ENCODE measurements around the gene OR7G3.
A peak's percentile ranks its signal among the peaks of the same experiment; 100 is the strongest.

Gene OR7G3

GRCh38 chr19:9144920-9145319, 18.2 kb upstream of the OR7G3 start:
- no peak for TF ChIP-seq CTCF (IDR thresholded peaks at IDR 0.05; ENCODE audit: low read depth, low read length)
- DNase-seq (ENCODE audit: extremely low read depth, low read depth): no peak

GRCh38 chr19:9140159-9140874, 13.6 kb upstream of the OR7G3 start, which contains the start of gene ZNF317:
Gene ZNF317, plus strand, starts transcription at chr19:9140397. Its CDS starts 15,620 bp downstream, at chr19:9156017.
- no peak for TF ChIP-seq CTCF (IDR thresholded peaks at IDR 0.05; ENCODE audit: low read depth, low read length)
- peak; percentile 76 for DNase-seq (ENCODE audit: extremely low read depth, low read depth)

GRCh38 chr19:9139609-9140158, 12.9 kb upstream of the OR7G3 start:
- DNase-seq (ENCODE audit: extremely low read depth, low read depth): no peak

GRCh38 chr19:9132422-9132821, 5.7 kb upstream of the OR7G3 start:
- no peak for TF ChIP-seq CTCF (IDR thresholded peaks at IDR 0.05; ENCODE audit: low read depth, low read length)
- DNase-seq (ENCODE audit: extremely low read depth, low read depth): no peak

More at GRCh38 chr19:9139609-9140158, 12.9 kb upstream of the OR7G3 start:
- no peak for TF ChIP-seq CTCF (IDR thresholded peaks at IDR 0.05; ENCODE audit: low read depth, low read length)

- no peak for TF ChIP-seq CTCF (IDR thresholded peaks at IDR 0.05; ENCODE audit: low read depth, low read length)
- no peak for DNase-seq (ENCODE audit: extremely low read depth, low read depth)
Observed at GRCh38 chr19:9130965-9131364, 4.2 kb upstream of the OR7G3 start.

GRCh38 chr19:9128171-9128570, 1.4 kb upstream of the OR7G3 start:
- DNase-seq (ENCODE audit: extremely low read depth, low read depth): no peak
- TF ChIP-seq CTCF (IDR thresholded peaks at IDR 0.05; ENCODE audit: low read depth, low read length): no peak

GRCh38 chr19:9116547-9116946, 10.2 kb downstream of the OR7G3 start:
- DNase-seq (ENCODE audit: extremely low read depth, low read depth): no peak
- TF ChIP-seq CTCF (IDR thresholded peaks at IDR 0.05; ENCODE audit: low read depth, low read length): no peak
